Ovary (tissue), 3 donors: Measurements from ENCODE around the gene RASSF5.
A peak's percentile ranks its signal among the peaks of the same experiment; 100 is the strongest.

Source experiments
- CTCF ChIP-seq, 3 donors: fragments of 450-650 bp in 2 of 3; fragments of 200-600 bp in 1 of 3; IDR thresholded peaks; one replicate each; pipeline versions ENCODE4 v1.5.1 to v1.8.0; 2016 to 2022; ENCODE audit warnings: antibody characterized with exemption in 3 of 3, mild to moderate bottlenecking in 1 of 3
- POLR2A ChIP-seq: fragments of 450-650 bp; IDR thresholded peaks from one replicate; pipeline ENCODE4 v1.6.1; 2017; ENCODE audit warnings: antibody characterized with exemption, mild to moderate bottlenecking, moderate library complexity
- donor health status: DM: no; HTN: no; CAD: no.

GRCh38 chr1:206489980-206490770 is 17.2 kb upstream of the RASSF5 start:
- peak; percentile 81 to 93 (median 88) for TF ChIP-seq CTCF (IDR thresholded peaks at IDR 0.05)
- TF ChIP-seq POLR2A: no peak
